Hepatic stellate cell (primary cell): Measurements from ENCODE around the gene CLIP2.

Experiments used
- DNase-seq: peaks from one replicate; pipeline ENCODE4 v3.0.0; 2011; ENCODE audit warnings: low spot score

The CLIP2 gene

GRCh38 chr7:74271742-74272141 lies 17.5 kb upstream of the CLIP2 start:
- no peak for DNase-seq

GRCh38 chr7:74272305-74273038 lies 16.7 kb upstream of the CLIP2 start:
- DNase-seq = peak; percentile 96

GRCh38 chr7:74275401-74275881 lies 13.8 kb upstream of the CLIP2 start:
- DNase-seq = no peak

GRCh38 chr7:74277636-74278035 lies 11.6 kb upstream of the CLIP2 start:
- DNase-seq = no peak

- DNase-seq = peak; percentile 45
Measured at GRCh38 chr7:74280985-74281384, 8.2 kb upstream of the CLIP2 start.

- DNase-seq = no peak
Measured at GRCh38 chr7:74282748-74283459, 6.3 kb upstream of the CLIP2 start.

- DNase-seq = no peak
Measured at GRCh38 chr7:74283858-74284447, 5.3 kb upstream of the CLIP2 start.

- no peak for DNase-seq
Measured at GRCh38 chr7:74284781-74285259, 4.4 kb upstream of the CLIP2 start.

GRCh38 chr7:74286131-74286530 lies 3.1 kb upstream of the CLIP2 start:
- no peak for DNase-seq

- DNase-seq = no peak
Measured at GRCh38 chr7:74287303-74288033, 1.7 kb upstream of the CLIP2 start.

- DNase-seq = no peak
Measured at GRCh38 chr7:74288034-74288881, 949 bp upstream of the CLIP2 start.

GRCh38 chr7:74289659-74290552 lies 699 bp downstream of the CLIP2 start:
- DNase-seq = peak; percentile 68

- DNase-seq = no peak
Measured at GRCh38 chr7:74290553-74290950, 1.3 kb downstream of the CLIP2 start.

- no peak for DNase-seq
Measured at GRCh38 chr7:74290981-74291441, 1.8 kb downstream of the CLIP2 start.

GRCh38 chr7:74291535-74291934 lies 2.3 kb downstream of the CLIP2 start:
- no peak for DNase-seq

GRCh38 chr7:74292757-74293576 lies 3.8 kb downstream of the CLIP2 start:
- no peak for DNase-seq

- DNase-seq = no peak
Measured at GRCh38 chr7:74293577-74293908, 4.3 kb downstream of the CLIP2 start.

- peak; percentile 85 for DNase-seq
Measured at GRCh38 chr7:74294191-74294998, 5.2 kb downstream of the CLIP2 start.
